DND-41 (cell line): Measurements from ENCODE around the gene PACRG.

Source experiments
- EZH2 ChIP-seq: IDR thresholded peaks from 3 replicates; pipeline ENCODE4 v1.6.1; 2012; ENCODE audit warnings: borderline replicate concordance, low read depth, mild to moderate bottlenecking, moderate library complexity, low read length, inconsistent platforms; ENCODE audit not compliant: severe bottlenecking
- TF ChIP-seq, protein P1 (sequence below): IDR thresholded peaks from 2 replicates; pipeline ENCODE4 v1.5.1; 2012; ENCODE audit warnings: borderline replicate concordance, low read length, moderate library complexity, mild to moderate bottlenecking; ENCODE audit not compliant: poor library complexity, severe bottlenecking; ENCODE audit errors: extremely low read depth

DNA sequence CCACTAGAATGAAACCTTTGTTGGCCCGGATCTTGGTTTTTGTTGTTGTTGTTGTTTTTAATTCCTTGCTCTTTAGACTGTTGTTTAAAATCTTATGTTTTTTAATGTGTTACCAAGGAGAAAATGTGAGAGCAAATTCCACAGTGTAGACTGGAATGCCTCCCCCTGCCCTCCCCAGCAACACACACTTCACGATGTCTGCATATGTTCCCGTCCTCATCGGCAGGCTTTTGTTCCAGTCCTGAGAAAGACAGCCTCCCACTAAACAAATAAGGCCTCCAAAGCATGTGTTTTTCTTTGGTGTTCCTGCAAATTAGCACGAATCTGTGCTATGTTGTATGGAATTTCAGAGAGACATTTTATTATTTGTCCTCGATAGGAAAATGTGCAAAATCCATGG is 423.4 kb downstream of the PACRG start:
- TF ChIP-seq, protein P1, sequence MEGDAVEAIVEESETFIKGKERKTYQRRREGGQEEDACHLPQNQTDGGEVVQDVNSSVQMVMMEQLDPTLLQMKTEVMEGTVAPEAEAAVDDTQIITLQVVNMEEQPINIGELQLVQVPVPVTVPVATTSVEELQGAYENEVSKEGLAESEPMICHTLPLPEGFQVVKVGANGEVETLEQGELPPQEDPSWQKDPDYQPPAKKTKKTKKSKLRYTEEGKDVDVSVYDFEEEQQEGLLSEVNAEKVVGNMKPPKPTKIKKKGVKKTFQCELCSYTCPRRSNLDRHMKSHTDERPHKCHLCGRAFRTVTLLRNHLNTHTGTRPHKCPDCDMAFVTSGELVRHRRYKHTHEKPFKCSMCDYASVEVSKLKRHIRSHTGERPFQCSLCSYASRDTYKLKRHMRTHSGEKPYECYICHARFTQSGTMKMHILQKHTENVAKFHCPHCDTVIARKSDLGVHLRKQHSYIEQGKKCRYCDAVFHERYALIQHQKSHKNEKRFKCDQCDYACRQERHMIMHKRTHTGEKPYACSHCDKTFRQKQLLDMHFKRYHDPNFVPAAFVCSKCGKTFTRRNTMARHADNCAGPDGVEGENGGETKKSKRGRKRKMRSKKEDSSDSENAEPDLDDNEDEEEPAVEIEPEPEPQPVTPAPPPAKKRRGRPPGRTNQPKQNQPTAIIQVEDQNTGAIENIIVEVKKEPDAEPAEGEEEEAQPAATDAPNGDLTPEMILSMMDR, result no peak
- no peak for TF ChIP-seq EZH2
